Measurements from ENCODE around the gene ARHGAP23. TPM values are rescaled to one million over a fixed set of nuclear protein-coding genes. Genes with fewer than 3 reads are reported as not detected.
"Not testable (repeated sequence)": the region's sequence is repeated elsewhere in the genome, so short reads cannot be mapped to it uniquely, and the experiment has no call there.

ARHGAP23 gene
- total RNA-seq, 1 donor from 2014 or later: 28.4 TPM

- H3K4me3 ChIP-seq (ENCODE audit: low read depth, low read length): no peak overlapping the region
- TF ChIP-seq CTCF (conservative IDR thresholded peaks at IDR 0.05; ENCODE audit: low read depth, low read length): no peak
- no peak for DNase-seq (ENCODE audit: low read depth)
Observed at GRCh38 chr17:38510421-38511149, 82.3 kb downstream of the ARHGAP23 start.

- TF ChIP-seq CTCF (conservative IDR thresholded peaks at IDR 0.05; ENCODE audit: low read depth, low read length): no peak
- DNase-seq (ENCODE audit: low read depth): no peak
- no peak overlapping the region for H3K4me3 ChIP-seq (ENCODE audit: low read depth, low read length)
Observed at GRCh38 chr17:38511150-38512108, 83.2 kb downstream of the ARHGAP23 start.

GRCh38 chr17:38512473-38513058 lies 84.3 kb downstream of the ARHGAP23 start:
- no peak for DNase-seq (ENCODE audit: low read depth)
- no peak for TF ChIP-seq CTCF (conservative IDR thresholded peaks at IDR 0.05; ENCODE audit: low read depth, low read length)
- no peak overlapping the region for H3K4me3 ChIP-seq (ENCODE audit: low read depth, low read length)

- not testable (repeated sequence) for DNase-seq (ENCODE audit: low read depth); H3K4me3 ChIP-seq (ENCODE audit: low read depth, low read length)
Observed at GRCh38 chr17:38526526-38526925, 98.3 kb downstream of the ARHGAP23 start.

GRCh38 chr17:38528141-38528540 lies 99.9 kb downstream of the ARHGAP23 start:
- H3K4me3 ChIP-seq (ENCODE audit: low read depth, low read length); DNase-seq (ENCODE audit: low read depth): not testable (repeated sequence)

GRCh38 chr17:38530856-38531255 lies 102.6 kb downstream of the ARHGAP23 start:
- not testable (repeated sequence) for DNase-seq (ENCODE audit: low read depth)

GRCh38 chr17:38531761-38532160 lies 103.5 kb downstream of the ARHGAP23 start:
- DNase-seq (ENCODE audit: low read depth); H3K4me3 ChIP-seq (ENCODE audit: low read depth, low read length): not testable (repeated sequence)

More at GRCh38 chr17:38530856-38531255, 102.6 kb downstream of the ARHGAP23 start:
- H3K4me3 ChIP-seq (ENCODE audit: low read depth, low read length): not testable (repeated sequence)

GRCh38 chr17:38532451-38532850 lies 104.2 kb downstream of the ARHGAP23 start:
- no peak for DNase-seq (ENCODE audit: low read depth)
- TF ChIP-seq CTCF (conservative IDR thresholded peaks at IDR 0.05; ENCODE audit: low read depth, low read length): no peak
- no peak overlapping the region for H3K4me3 ChIP-seq (ENCODE audit: low read depth, low read length)
